GM12878 (cell line): Measurements from ENCODE around the gene DIPK1A. TPM values are rescaled to one million over a fixed set of nuclear protein-coding genes. Genes with fewer than 3 reads are reported as not detected.

Experiments
- ATAC-seq: fragments of 200-7000 bp; cut with Tn5 transposase; 3 replicates; pipeline ENCODE4 v1.9.1; 2020; ENCODE audit warnings: mild to moderate bottlenecking, moderate library complexity
- BruUV-seq: library from RNA; stranded (reverse); fragments of 400-500 nt; replicated peaks from 2 replicates; lab custom pipeline; 2021; lab: Mats Ljungman, UMichigan
- CTCF ChIA-PET: fragments of 300-600 bp; sonication (Branson Sonifier 250); formaldehyde crosslinking; extraction: SDS; loops from one replicate; lab custom pipeline; 2021; ENCODE audit warnings: inconsistent platforms; lab: Yijun Ruan, JAX
- POLR2A ChIA-PET: fragments of 350-600 bp; formaldehyde crosslinking; extraction: SDS; loops from one replicate; lab custom pipeline; 2021; ENCODE audit warnings: inconsistent platforms; lab: Charles Lee
- RAD21 ChIA-PET: fragments of 300-600 bp; sonication (Branson Sonifier 250); formaldehyde crosslinking; loops from one replicate; lab custom pipeline; 2023; ENCODE audit warnings: antibody characterized with exemption; ENCODE audit not compliant: unreplicated experiment; lab: Charles Lee
- SMC1A ChIA-PET: fragments of 300-600 bp; sonication (Branson Sonifier 250); formaldehyde crosslinking; loops from one replicate; lab custom pipeline; 2023; ENCODE audit not compliant: unreplicated experiment, uncharacterized antibody; lab: Charles Lee
- DNase-seq: peaks from one replicate; pipeline ENCODE4 v3.0.0-alpha.2; 2011; ENCODE audit warnings: low read depth, low spot score
- FAIRE-seq: peaks from 3 replicates; lab custom pipeline; 2011; peaks lifted over from hg19 to GRCh38; lab: Jason Lieb, UNC
- H2AFZ ChIP-seq: 2 replicates; pipeline ENCODE4 v1.6.0; 2011; ENCODE audit warnings: low read depth, low read length, control low read depth; ENCODE audit not compliant: control insufficient read depth
- H3K27ac ChIP-seq: 2 replicates; pipeline ENCODE4 v1.5.1; 2011; ENCODE audit warnings: control low read depth; ENCODE audit not compliant: control insufficient read depth, insufficient read depth
- H3K27me3 ChIP-seq, 2 experiments: replicated peaks in 1 of 2; 2 replicates each; pipeline versions ENCODE4 v1.6.0 to v1.6.1; 2011; ENCODE audit warnings: low read length in 1 of 2; ENCODE audit not compliant: control insufficient read depth in 2 of 2, insufficient read depth in 2 of 2
- H3K36me3 ChIP-seq, 2 experiments: 2 replicates each; pipeline ENCODE4 v1.5.1; 2011; ENCODE audit warnings: low read length in 1 of 2; ENCODE audit not compliant: control insufficient read depth in 2 of 2, insufficient read depth in 2 of 2
- H3K4me1 ChIP-seq: 2 replicates; pipeline ENCODE4 v1.6.1; 2011; ENCODE audit warnings: mild to moderate bottlenecking, low read length, moderate library complexity, mixed read lengths; ENCODE audit not compliant: control insufficient read depth, insufficient read depth
- H3K4me2 ChIP-seq: 2 replicates; pipeline ENCODE4 v1.6.0; 2011; ENCODE audit warnings: control low read depth; ENCODE audit not compliant: control insufficient read depth, insufficient read depth
- H3K4me3 ChIP-seq: fragments of 200-600 bp; sonication (generic); 2 replicates; pipeline ENCODE4 v1.5.1; 2016
- H3K79me2 ChIP-seq: 2 replicates; pipeline ENCODE4 v1.6.0; 2011; ENCODE audit warnings: low read length; ENCODE audit not compliant: control insufficient read depth, insufficient read depth
- H3K9ac ChIP-seq: 2 replicates; pipeline ENCODE4 v1.8.0; 2011; ENCODE audit warnings: low read length, control low read depth, mixed read lengths; ENCODE audit not compliant: control insufficient read depth, insufficient read depth
- H3K9me3 ChIP-seq: replicated peaks from 3 replicates; pipeline ENCODE4 v1.5.1; 2011; ENCODE audit warnings: mild to moderate bottlenecking, low read length; ENCODE audit not compliant: control insufficient read depth, insufficient read depth
- H4K20me1 ChIP-seq: 2 replicates; pipeline ENCODE4 v1.6.0; 2011; ENCODE audit not compliant: control insufficient read depth, insufficient read depth
- EED ChIP-seq: sonication (generic); IDR thresholded peaks from 2 replicates; pipeline ENCODE4 v1.6.1; 2016; ENCODE audit warnings: antibody characterized with exemption, low read depth
- EGR1 ChIP-seq, 2 experiments: IDR thresholded peaks; 1 replicate in 1 of 2; 2 replicates in 1 of 2; pipeline ENCODE4 v1.6.1; 2011 to 2012; ENCODE audit warnings: low read depth in 2 of 2, low read length in 2 of 2, borderline replicate concordance in 1 of 2, mild to moderate bottlenecking in 1 of 2, moderate library complexity in 1 of 2
- ESRRA ChIP-seq: IDR thresholded peaks from 2 replicates; pipeline ENCODE4 v1.6.1; 2012; ENCODE audit warnings: mild to moderate bottlenecking, low read length, improper control_type of control experiment
- ETV6 ChIP-seq, 2 experiments: fragments of 450-650 bp in 1 of 2; IDR thresholded peaks in 1 of 2; conservative IDR thresholded peaks in 1 of 2; 2 replicates each; pipeline ENCODE4 v1.6.1; 2014; ENCODE audit warnings: antibody characterized with exemption in 1 of 2, borderline replicate concordance in 1 of 2, low read depth in 1 of 2, mild to moderate bottlenecking in 1 of 2, moderate library complexity in 1 of 2
- GABPA ChIP-seq: IDR thresholded peaks from 2 replicates; pipeline ENCODE4 v1.6.1; 2014; ENCODE audit warnings: antibody characterized with exemption, low read depth, mild to moderate bottlenecking, inconsistent platforms
- HDGF ChIP-seq: fragments of 450-650 bp; IDR thresholded peaks from 2 replicates; pipeline ENCODE4 v1.6.1; 2016; ENCODE audit warnings: antibody characterized with exemption
- IKZF2 ChIP-seq, 2 experiments: fragments of 450-650 bp; IDR thresholded peaks; 2 replicates each; pipeline ENCODE4 v1.6.1; 2017; ENCODE audit warnings: mild to moderate bottlenecking in 2 of 2, moderate library complexity in 2 of 2
- MEF2A ChIP-seq: IDR thresholded peaks from 2 replicates; pipeline ENCODE4 v1.6.1; 2011; ENCODE audit warnings: low read depth, mild to moderate bottlenecking, low read length, moderate library complexity; ENCODE audit not compliant: insufficient read depth
- MXI1 ChIP-seq: fragments of 150-350 bp; IDR thresholded peaks from 2 replicates; pipeline ENCODE4 v1.6.1; 2011; ENCODE audit warnings: low read depth, mild to moderate bottlenecking, inconsistent platforms, low read length, improper control_type of control experiment
- NFIC ChIP-seq: IDR thresholded peaks from 2 replicates; pipeline ENCODE4 v1.6.1; 2012; ENCODE audit warnings: low read depth, mild to moderate bottlenecking, inconsistent platforms, low read length, moderate library complexity
- POU2F2 ChIP-seq: IDR thresholded peaks from 3 replicates; pipeline ENCODE4 v1.6.1; 2011; ENCODE audit warnings: low read depth, mild to moderate bottlenecking, low read length, borderline replicate concordance
- RFX5 ChIP-seq: IDR thresholded peaks from 2 replicates; pipeline ENCODE4 v1.6.1; 2011; ENCODE audit warnings: low read depth, low read length, improper control_type of control experiment
- SPI1 ChIP-seq: IDR thresholded peaks from 2 replicates; pipeline ENCODE4 v1.6.1; 2011; ENCODE audit warnings: low read depth, mild to moderate bottlenecking, low read length, moderate library complexity, borderline replicate concordance; ENCODE audit not compliant: insufficient read depth
- WGBS: methylation state at CpG from one replicate; pipeline ENCODE4 v1.1.6; 2016; ENCODE audit warnings: low lambda C conversion rate; ENCODE audit not compliant: insufficient replicate concordance, insufficient coverage; ENCODE audit errors: missing lambda C conversion rate; 5-methylcytosine and 5-hydroxymethylcytosine counted together
- in situ Hi-C: fragments of 300-500 bp; cut with MboI; formaldehyde crosslinking; loops from 9 replicates; pipeline ENCODE4 v1.14.3; 2018; ENCODE audit warnings: mixed read lengths
- intact Hi-C: fragments of 100-400 bp; cut with micrococcal nuclease; formaldehyde crosslinking; loops from one replicate; pipeline ENCODE4 v1.14.2; 2022; ENCODE audit not compliant: unreplicated experiment
- polyA plus RNA-seq, 11 experiments: library from polyadenylated mRNA; depleted of rRNA in 4 of 11; unstranded in 6 of 11; stranded (reverse) in 5 of 11; fragments of >200 nt; fragmentation: Nextera tagmentation in 4 of 11; fragmentation: Illumina TruSeq in 1 of 11; extraction: Ambion mirVana in 4 of 11; extraction: Trizol in 1 of 11; gene quantifications; 1 replicate in 1 of 11; 2 replicates in 10 of 11; pipeline versions ENCODE4 v1.2.1 to v1.2.3, GENCODE V29; 2011 to 2016; ENCODE audit warnings: inconsistent platforms in 2 of 11, missing spikeins in 2 of 11, low read depth in 1 of 11
- total RNA-seq, 4 experiments: library from RNA; depleted of rRNA in 3 of 4; stranded (reverse); fragments of >200 nt in 3 of 4; fragmentation: Illumina TruSeq in 1 of 4; extraction: Trizol in 1 of 4; gene quantifications; 2 replicates each; pipeline versions ENCODE4 v1.2.1 to v1.2.3, GENCODE V29; 2013 to 2021
- TF ChIP-seq, protein P1 (sequence below): fragments of 450-650 bp; IDR thresholded peaks from 2 replicates; pipeline ENCODE4 v1.6.1; 2018; ENCODE audit warnings: borderline replicate concordance, mild to moderate bottlenecking; ENCODE audit not compliant: partially characterized antibody

Gene DIPK1A
- total and polyA plus RNA-seq, 10 of the 15 experiments (the other 5 are each of a cell fraction or from before 2014, with no cell fraction given) = 4.9 to 15.0 (median 9.7) TPM

DNA sequence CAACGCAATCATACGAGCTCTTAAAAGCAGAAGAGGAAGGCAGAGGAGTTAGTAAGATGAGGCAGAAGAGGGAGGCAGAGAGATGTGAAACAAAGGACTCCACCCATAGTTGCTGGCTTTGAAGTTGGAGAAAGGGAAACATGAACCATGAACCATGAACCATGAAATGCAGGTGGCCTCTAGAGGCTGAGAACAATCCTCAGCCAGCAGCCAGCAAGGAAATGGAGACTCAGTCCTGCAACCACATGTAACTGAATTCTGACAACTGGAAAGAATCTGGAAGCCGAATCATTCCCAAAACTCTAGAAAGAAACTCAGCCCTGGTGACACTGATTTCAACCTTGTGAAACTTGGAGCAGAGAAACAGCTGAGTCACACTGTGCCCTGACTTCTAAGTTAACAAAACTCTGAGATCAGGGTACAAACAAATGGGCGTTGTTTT is 10.1 kb downstream of the DIPK1A start (continued):
- TF ChIP-seq NFIC = peak; percentile 43; the same call in 1 of the 2 replicates
- no peak for TF ChIP-seq POU2F2
- TF ChIP-seq ETV6 (conservative IDR thresholded peaks at IDR 0.05 in 1 of 2, IDR thresholded peaks at IDR 0.05 in 1 of 2; ENCODE audit: borderline replicate concordance in 1 of 2, low read depth in 1 of 2) = peak in 1 of 2 experiments; percentile 66; a peak in 2 of 4 replicates
- TF ChIP-seq, all 136 proteins: peak for 28

DNA sequence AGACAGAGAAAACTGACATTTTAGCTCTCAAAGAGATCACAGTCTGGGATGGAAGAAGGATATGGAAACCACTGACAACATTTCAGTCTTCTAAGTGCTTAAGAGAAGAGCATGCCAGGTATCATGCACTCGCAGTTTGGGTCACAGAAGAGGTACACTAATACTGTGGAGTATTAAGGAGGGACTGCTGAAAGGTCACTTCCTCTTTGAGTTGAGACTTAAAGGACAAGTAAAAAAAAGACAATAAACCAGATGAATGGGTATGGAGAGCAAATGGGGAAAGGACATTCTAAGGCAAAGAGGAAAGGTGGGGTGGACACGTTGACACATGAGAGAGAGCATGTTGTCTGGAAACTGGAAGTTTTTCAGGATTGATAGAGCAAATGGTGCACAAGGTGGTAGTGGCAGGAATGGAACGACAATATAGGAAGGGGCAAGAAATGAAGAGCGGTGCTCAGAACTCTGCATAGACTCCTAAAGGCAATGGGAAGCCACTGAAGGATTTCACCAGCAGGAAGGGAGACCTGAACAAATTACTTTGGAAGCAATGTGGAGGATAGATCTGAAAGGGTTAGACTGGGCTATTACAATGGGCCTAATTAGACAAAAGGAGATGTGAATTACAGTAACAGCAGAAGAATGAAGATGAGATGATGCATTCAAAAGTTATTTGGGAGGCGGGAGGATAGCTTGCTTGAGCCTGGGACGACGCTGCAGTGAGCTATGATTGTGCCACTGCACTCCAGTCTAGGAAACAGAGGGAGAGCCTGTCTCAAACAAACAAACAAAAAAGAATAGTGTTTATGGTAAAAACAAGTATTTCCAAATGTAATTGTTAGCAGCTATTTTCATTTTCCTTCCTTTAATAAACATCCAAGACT is 11.1 kb downstream of the DIPK1A start:
- no peaks in the 10 kb centered on the region for H3K36me3 ChIP-seq
- no peaks in the 10 kb centered on the region for H3K27me3 ChIP-seq
- intact Hi-C loops = no loop called here
- FAIRE-seq = no peak
- TF ChIP-seq IKZF2 (IDR thresholded peaks at IDR 0.05) = 0 out of 4 replicates have a peak, but pooled peaks of 1 of the 2 experiments have one; percentile 21
- no peak for TF ChIP-seq EGR1 (IDR thresholded peaks at IDR 0.05; ENCODE audit: borderline replicate concordance in 1 of 2, low read depth in 2 of 2, low read length in 2 of 2)
- TF ChIP-seq MXI1 = no peak
- TF ChIP-seq EED = 0 out of 2 replicates have a peak, but pooled peaks have one; percentile 11
- TF ChIP-seq RFX5 = no peak
- TF ChIP-seq, protein P1, sequence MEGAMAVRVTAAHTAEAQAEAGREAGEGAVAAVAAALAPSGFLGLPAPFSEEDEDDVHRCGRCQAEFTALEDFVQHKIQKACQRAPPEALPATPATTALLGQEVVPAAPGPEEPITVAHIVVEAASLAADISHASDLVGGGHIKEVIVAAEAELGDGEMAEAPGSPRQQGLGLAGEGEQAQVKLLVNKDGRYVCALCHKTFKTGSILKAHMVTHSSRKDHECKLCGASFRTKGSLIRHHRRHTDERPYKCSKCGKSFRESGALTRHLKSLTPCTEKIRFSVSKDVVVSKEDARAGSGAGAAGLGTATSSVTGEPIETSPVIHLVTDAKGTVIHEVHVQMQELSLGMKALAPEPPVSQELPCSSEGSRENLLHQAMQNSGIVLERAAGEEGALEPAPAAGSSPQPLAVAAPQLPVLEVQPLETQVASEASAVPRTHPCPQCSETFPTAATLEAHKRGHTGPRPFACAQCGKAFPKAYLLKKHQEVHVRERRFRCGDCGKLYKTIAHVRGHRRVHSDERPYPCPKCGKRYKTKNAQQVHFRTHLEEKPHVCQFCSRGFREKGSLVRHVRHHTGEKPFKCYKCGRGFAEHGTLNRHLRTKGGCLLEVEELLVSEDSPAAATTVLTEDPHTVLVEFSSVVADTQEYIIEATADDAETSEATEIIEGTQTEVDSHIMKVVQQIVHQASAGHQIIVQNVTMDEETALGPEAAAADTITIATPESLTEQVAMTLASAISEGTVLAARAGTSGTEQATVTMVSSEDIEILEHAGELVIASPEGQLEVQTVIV = no peak
- TF ChIP-seq GABPA = 0 out of 2 replicates have a peak, but pooled peaks have one; percentile 11
- peak; percentile 83 for TF ChIP-seq SPI1
- TF ChIP-seq HDGF = 0 out of 2 replicates have a peak, but pooled peaks have one; percentile 52
- TF ChIP-seq MEF2A = no peak
- TF ChIP-seq ESRRA = no peak
- peak; percentile 61 for ATAC-seq
- RAD21 ChIA-PET = interaction anchor here (0.5 to 8.6 kb wide), 17 partner anchors 10 to 410 kb away, joined by 3 to 107 read pairs (median 3); partner anchors contain the start of gene DIPK1A
- peak overlapping the region; percentile 33 for H2AFZ ChIP-seq
- no peaks in the 10 kb centered on the region for H4K20me1 ChIP-seq
- H3K9ac ChIP-seq = no peak overlapping the region
- WGBS = 58% methylated on average over 7 of the region's 7 CpGs
- no peak for DNase-seq
- SMC1A ChIA-PET = interaction anchor here (0.6 to 10.2 kb wide), 24 partner anchors 9 to 128 kb away, joined by 3 to 154 read pairs (median 4); partner anchors contain the start of gene DIPK1A
- H3K79me2 ChIP-seq = peaks cover 78% of the 10 kb centered on the region
- H3K4me2 ChIP-seq = peak overlapping the region; percentile 56
- no TSS peak for BruUV-seq
- H3K4me1 ChIP-seq = peaks cover 37% of the 10 kb centered on the region
- CTCF ChIA-PET = interaction anchor here (0.5 to 3.0 kb wide), 20 partner anchors 8 to 201 kb away, joined by 3 to 31 read pairs (median 4); partner anchors contain the start of genes DIPK1A and RPL5
- no peak overlapping the region for H3K4me3 ChIP-seq
- POLR2A ChIA-PET = interaction anchor here (0.6 to 1.4 kb wide), 10 partner anchors 8 to 367 kb away, joined by 3 to 7 read pairs (median 4); partner anchors contain the start of genes DIPK1A and RPL5
- in situ Hi-C loops = no loop called here
- H3K27ac ChIP-seq = peak overlapping the region; percentile 79
- H3K9me3 ChIP-seq = no peaks in the 10 kb centered on the region
